GM18502 (cell line): ENCODE data around the gene CTU2.

Source experiments
- ATAC-seq: cut with Tn5 transposase; IDR thresholded peaks from one replicate; pipeline ENCODE4 v1.9.1; 2021; ENCODE audit warnings: mild to moderate bottlenecking; ENCODE audit not compliant: unreplicated experiment, poor library complexity

Gene CTU2

GRCh38 chr16:88695753-88696152 lies 10.6 kb upstream of the CTU2 start:
- no peak for ATAC-seq

- ATAC-seq, result no peak
Measured at GRCh38 chr16:88696441-88696840, 9.9 kb upstream of the CTU2 start.

DNA sequence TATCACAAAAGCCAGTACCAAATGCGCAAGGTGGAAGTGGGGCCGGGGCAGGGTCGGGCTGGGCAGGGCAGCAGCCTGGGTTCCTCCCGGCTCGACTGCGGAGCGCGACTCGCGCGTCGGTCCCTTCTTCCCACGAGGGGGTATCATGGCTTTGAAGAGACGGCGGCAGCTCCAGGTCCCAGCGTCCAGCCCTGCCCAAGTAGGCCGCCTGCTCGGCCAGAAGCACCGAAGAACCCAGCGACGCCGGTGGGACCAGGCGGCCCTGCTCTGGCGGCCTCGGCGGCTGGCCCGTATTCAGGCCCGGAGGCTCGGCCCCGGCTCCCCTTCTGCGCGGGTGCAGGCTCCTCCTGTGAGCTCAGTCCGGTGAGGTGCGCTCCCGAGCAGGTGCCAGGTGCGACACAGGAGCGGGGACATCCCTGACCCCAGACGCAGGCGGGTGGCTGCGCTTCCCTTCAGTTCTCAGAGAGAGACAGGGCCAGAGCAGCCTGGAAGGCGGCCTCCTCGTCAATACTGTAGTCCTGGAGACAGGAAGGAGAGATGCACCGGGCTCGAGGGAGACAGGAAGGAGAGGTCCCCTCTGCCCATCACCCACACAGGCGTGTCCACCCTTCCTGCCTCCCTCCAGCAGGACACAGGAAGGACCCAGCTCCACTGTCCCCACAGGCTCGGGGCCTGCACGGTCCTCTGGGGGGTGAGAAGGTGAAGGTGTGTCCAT lies 9.0 kb upstream of the CTU2 start:
- ATAC-seq, result no peak

GRCh38 chr16:88697831-88698615 lies 8.3 kb upstream of the CTU2 start:
- no peak for ATAC-seq

DNA sequence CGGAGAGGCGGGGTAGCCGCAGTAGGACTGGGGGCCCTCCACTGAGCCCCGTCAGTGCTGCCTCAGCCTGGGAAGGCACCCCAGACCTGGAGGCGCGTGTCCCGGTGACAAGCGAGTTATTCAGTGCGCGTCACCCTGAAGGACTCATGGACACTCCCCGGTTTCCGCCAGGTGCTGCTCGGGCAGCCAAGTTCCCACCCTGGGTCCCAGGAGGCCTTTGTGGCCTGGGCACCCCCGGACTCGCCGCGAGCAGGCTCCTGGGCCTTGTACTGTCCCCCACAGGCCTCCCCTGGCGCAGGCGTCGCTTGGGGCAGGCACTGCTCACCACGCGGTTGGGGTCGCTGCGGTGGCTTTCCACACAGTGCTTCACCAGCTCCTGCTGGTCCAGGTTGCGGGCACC lies 7.7 kb upstream of the CTU2 start:
- ATAC-seq, result no peak

GRCh38 chr16:88699180-88699579 lies 7.1 kb upstream of the CTU2 start:
- no peak for ATAC-seq

DNA sequence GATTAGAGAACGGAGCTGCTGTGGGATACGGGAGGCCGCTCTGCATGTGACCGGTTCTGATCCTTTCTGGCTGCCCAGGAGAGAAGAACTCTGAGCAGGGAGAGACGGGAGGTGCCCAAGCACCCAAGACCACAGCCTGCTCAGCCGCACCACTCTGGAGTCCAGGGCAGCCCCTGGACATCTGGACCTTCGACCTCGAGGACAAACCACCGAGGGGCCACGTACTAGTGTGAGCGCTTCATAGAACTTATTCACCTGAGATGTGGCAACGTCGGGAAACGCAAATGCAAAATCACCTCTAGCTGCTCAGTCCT lies 6.0 kb upstream of the CTU2 start:
- ATAC-seq, result no peak

- peak; percentile 67 for ATAC-seq
Measured at GRCh38 chr16:88700636-88701482, 5.4 kb upstream of the CTU2 start.

DNA sequence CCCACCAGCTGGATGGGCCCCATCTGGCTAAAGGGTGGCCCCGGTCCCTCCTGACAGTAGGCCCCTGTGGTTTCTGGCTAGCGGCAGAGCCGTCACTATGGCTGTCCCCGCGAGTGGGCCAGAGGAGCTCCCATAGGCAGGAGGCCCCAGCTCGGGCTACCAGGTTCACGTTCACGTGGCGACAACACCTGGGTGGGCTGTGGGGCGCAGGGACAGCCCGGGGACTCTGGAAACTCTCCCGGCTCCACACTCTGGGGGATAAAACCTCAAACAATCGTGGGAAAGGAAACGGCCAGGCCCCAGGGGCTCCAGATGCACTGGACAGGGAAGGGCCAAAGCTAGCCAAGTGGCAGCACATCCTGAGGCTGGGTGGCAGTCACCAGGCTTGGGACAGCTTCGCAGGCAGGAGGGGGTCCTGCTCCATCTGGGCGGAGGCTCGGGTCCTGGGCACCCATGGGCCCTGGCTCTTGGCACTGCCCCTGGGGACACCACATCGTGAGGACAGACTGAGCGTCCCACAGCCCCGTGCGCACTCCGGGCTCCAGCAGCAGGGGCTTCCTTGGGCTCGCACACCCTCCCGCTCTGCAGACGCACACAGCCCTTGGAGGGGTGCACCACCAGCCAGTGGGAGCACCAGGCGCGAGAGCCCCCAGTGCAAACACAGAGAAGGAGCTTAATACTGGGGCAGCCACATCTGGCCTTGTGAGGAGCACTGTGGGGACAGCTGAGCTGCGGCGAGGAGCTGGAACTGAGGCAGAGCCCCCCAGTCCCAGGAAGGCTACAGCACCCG lies 4.5 kb upstream of the CTU2 start:
- ATAC-seq, result no peak

- ATAC-seq, result no peak
Measured at GRCh38 chr16:88702371-88703210, 3.7 kb upstream of the CTU2 start.

- no peak for ATAC-seq
Measured at GRCh38 chr16:88703486-88704309, 2.6 kb upstream of the CTU2 start.

- no peak for ATAC-seq
Measured at GRCh38 chr16:88705076-88705684, 1.1 kb upstream of the CTU2 start.

DNA sequence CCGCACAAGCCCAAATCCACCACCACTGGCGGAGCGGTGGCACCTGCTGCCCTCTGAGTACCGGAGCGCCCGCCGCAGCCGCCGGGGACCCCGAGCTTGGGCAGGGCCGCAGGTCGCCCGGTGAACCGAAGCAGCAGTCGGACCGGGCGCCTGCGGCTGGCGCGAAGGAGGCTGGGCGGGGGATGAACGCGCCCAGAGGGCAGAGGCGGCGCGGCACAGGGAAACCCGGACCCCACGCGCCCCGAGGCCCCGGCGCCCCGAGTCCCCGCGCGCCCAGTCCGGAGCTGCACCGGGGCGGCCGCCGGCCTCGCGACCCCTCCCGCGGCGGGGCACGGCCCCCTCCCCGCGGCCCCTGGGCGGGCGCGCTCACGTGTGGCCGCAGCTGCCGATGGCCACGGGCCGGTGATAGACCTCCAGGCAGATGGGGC lies 488 bp upstream of the CTU2 start:
- ATAC-seq, result peak; percentile 9

GRCh38 chr16:88706965-88707826 lies 893 bp downstream of the CTU2 start:
- ATAC-seq, result no peak

DNA sequence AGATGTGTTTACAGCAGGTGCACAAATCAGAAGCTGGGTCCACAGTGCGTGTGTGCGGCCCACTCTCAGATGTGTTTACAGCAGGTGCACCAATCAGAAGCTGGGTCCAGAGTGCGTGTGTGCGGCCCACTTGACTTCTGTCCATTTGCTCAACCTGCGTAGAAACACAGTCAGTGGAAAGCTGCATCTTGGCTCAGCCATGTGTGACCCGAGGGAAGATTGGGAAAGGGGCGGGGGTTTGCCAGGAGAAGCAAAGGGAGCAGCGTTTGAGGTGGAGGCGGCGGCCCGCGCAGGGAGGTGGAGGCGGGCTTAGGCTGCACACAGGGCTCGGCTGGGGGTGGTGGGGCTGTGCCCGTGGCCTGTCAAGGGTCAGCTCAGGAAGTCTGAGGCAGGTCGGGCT lies 4.3 kb downstream of the CTU2 start:
- no peak for ATAC-seq

DNA sequence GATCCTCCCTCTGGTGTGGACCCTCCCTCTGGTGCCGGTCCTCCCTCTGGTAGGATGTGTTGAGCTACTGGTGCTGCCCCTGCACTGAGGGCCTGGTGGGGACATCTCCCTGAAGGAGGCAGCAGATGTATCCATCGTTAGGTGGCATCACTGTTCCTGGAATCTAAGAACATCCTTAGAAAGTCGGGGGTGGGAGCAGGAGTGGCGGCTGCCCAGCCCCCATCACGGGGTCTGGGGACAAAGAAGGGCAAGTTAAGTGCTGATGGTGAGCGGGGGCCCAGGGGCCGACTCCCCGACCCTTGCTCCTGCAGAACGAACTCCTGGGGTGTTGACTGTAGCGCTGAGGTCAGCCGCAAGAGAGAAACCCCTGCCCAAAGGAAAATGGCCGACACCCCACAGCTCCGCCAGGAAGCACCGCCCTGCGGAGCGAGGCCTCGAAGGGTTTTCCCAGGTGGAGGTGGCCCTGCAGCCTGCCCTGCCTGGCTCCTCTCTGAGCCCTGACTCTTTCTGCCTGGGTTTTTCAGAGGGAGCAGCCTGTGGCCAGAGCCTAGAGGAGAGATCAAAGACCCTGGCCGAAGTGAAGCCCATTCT lies 5.5 kb downstream of the CTU2 start:
- no peak for ATAC-seq
